H9 (cell line): Measurements from ENCODE around the gene DSC1. TPM values are rescaled to one million over a fixed set of nuclear protein-coding genes. Genes with fewer than 3 reads are reported as not detected.

Experiments
- DNase-seq: peaks from one replicate; pipeline ENCODE4 v3.0.0-alpha.2; 2017
- H2AFZ ChIP-seq: one replicate; pipeline ENCODE4 v1.6.1; 2013; ENCODE audit warnings: mild to moderate bottlenecking, low read length, control low read depth, moderate library complexity
- H2AK5ac ChIP-seq: 2 replicates; pipeline ENCODE4 v1.6.1; 2013; ENCODE audit warnings: low read length, control low read depth, mixed read lengths; ENCODE audit not compliant: insufficient read length
- H2BK120ac ChIP-seq: one replicate; pipeline ENCODE4 v1.6.1; 2013; ENCODE audit warnings: low read depth, mild to moderate bottlenecking, low read length, control low read depth, inconsistent platforms; ENCODE audit not compliant: poor library complexity, severe bottlenecking
- H2BK12ac ChIP-seq: 2 replicates; pipeline ENCODE4 v1.6.1; 2013; ENCODE audit warnings: low read length, control low read depth, mixed read lengths, low read depth; ENCODE audit not compliant: insufficient read length
- H2BK15ac ChIP-seq: 2 replicates; pipeline ENCODE4 v1.6.1; 2013; ENCODE audit warnings: low read depth, low read length, control low read depth
- H2BK20ac ChIP-seq: one replicate; pipeline ENCODE4 v1.6.1; 2013; ENCODE audit warnings: low read depth, mild to moderate bottlenecking, low read length, control low read depth, inconsistent platforms; ENCODE audit not compliant: poor library complexity, severe bottlenecking
- H2BK5ac ChIP-seq: 2 replicates; pipeline ENCODE4 v1.6.1; 2013; ENCODE audit warnings: low read length, control low read depth, mixed read lengths; ENCODE audit not compliant: insufficient read length
- H3K14ac ChIP-seq: 2 replicates; pipeline ENCODE4 v1.6.1; 2013; ENCODE audit warnings: low read length, control low read depth; ENCODE audit not compliant: insufficient read depth
- H3K18ac ChIP-seq: 2 replicates; pipeline ENCODE4 v1.6.1; 2013; ENCODE audit warnings: low read depth, mild to moderate bottlenecking, mixed read lengths, low read length, control low read depth; ENCODE audit not compliant: insufficient read length
- H3K23ac ChIP-seq: 2 replicates; pipeline ENCODE4 v1.6.1; 2013; ENCODE audit warnings: low read length, control low read depth, mixed read lengths, low read depth; ENCODE audit not compliant: insufficient read length
- H3K23me2 ChIP-seq: 2 replicates; pipeline ENCODE4 v1.6.1; 2013; ENCODE audit warnings: low read depth, mild to moderate bottlenecking, mixed read lengths, low read length, control low read depth; ENCODE audit not compliant: insufficient read length, poor library complexity, severe bottlenecking
- H3K27ac ChIP-seq: 2 replicates; pipeline ENCODE4 v1.5.1; 2013; ENCODE audit warnings: low read length, control low read depth, mixed read lengths, low read depth; ENCODE audit not compliant: insufficient read length
- H3K27me3 ChIP-seq: 2 replicates; pipeline ENCODE4 v1.6.1; 2013; ENCODE audit warnings: low read length, control low read depth, inconsistent platforms; ENCODE audit not compliant: insufficient read depth
- H3K4ac ChIP-seq: 2 replicates; pipeline ENCODE4 v1.6.1; 2013; ENCODE audit warnings: low read depth, mild to moderate bottlenecking, control low read depth, inconsistent platforms, low read length, moderate library complexity
- H3K4me1 ChIP-seq: 2 replicates; pipeline ENCODE4 v1.6.1; 2013; ENCODE audit warnings: low read length, control low read depth, inconsistent platforms; ENCODE audit not compliant: insufficient read depth
- H3K4me2 ChIP-seq: 2 replicates; pipeline ENCODE4 v1.6.1; 2013; ENCODE audit warnings: low read length, control low read depth, mixed read lengths; ENCODE audit not compliant: insufficient read length, insufficient read depth
- H3K56ac ChIP-seq: 2 replicates; pipeline ENCODE4 v1.6.1; 2013; ENCODE audit warnings: low read depth, mild to moderate bottlenecking, mixed read lengths, low read length, control low read depth; ENCODE audit not compliant: insufficient read length
- H3K79me1 ChIP-seq: 2 replicates; pipeline ENCODE4 v1.6.1; 2013; ENCODE audit warnings: low read depth, mild to moderate bottlenecking, moderate library complexity, low read length, control low read depth, inconsistent platforms; ENCODE audit not compliant: insufficient read depth, poor library complexity, severe bottlenecking
- H3K79me2 ChIP-seq: 2 replicates; pipeline ENCODE4 v1.6.1; 2013; ENCODE audit warnings: low read length, control low read depth, inconsistent platforms; ENCODE audit not compliant: insufficient read depth
- H3K9ac ChIP-seq: 2 replicates; pipeline ENCODE4 v1.6.1; 2013; ENCODE audit warnings: low read length, control low read depth, mixed read lengths; ENCODE audit not compliant: insufficient read length; ENCODE audit errors: extremely low read depth
- H3K9me3 ChIP-seq: one replicate; pipeline ENCODE4 v1.6.1; 2013; ENCODE audit warnings: low read depth, low read length, inconsistent platforms; ENCODE audit not compliant: control insufficient read depth
- H3T11ph ChIP-seq: one replicate; pipeline ENCODE4 v1.6.1; 2013; ENCODE audit warnings: mild to moderate bottlenecking, low read length, control low read depth, inconsistent platforms
- H4K20me1 ChIP-seq: one replicate; pipeline ENCODE4 v1.6.1; 2013; ENCODE audit not compliant: control insufficient read depth, insufficient read length, insufficient read depth
- H4K5ac ChIP-seq: 2 replicates; pipeline ENCODE4 v1.6.1; 2013; ENCODE audit warnings: low read depth, mild to moderate bottlenecking, mixed read lengths, low read length, control low read depth; ENCODE audit not compliant: insufficient read length
- H4K8ac ChIP-seq: replicated peaks from 2 replicates; pipeline ENCODE4 v1.6.1; 2013; ENCODE audit warnings: low read length, control low read depth, mixed read lengths, low read depth; ENCODE audit not compliant: insufficient read length
- H4K91ac ChIP-seq: 2 replicates; pipeline ENCODE4 v1.6.1; 2013; ENCODE audit warnings: low read depth, mild to moderate bottlenecking, moderate library complexity, mixed read lengths, low read length, control low read depth; ENCODE audit not compliant: insufficient read length
- H3K27ac Mint-ChIP-seq, 3 experiments: 2 replicates in 2 of 3; 3 replicates in 1 of 3; pipeline ENCODE4 v1.8.0; 2020 to 2021; ENCODE audit warnings: mixed read lengths in 3 of 3, mild to moderate bottlenecking in 1 of 3, moderate library complexity in 1 of 3
- H3K27me3 Mint-ChIP-seq: 2 replicates; pipeline ENCODE4 v1.8.0; 2021; ENCODE audit warnings: low read depth, mild to moderate bottlenecking, moderate library complexity, mixed read lengths
- H3K36me3 Mint-ChIP-seq, 3 experiments: 2 replicates in 2 of 3; 3 replicates in 1 of 3; pipeline ENCODE4 v1.8.0; 2020 to 2021; ENCODE audit warnings: low read depth in 3 of 3, mixed read lengths in 3 of 3; ENCODE audit not compliant: insufficient read depth in 1 of 3
- H3K4me1 Mint-ChIP-seq, 2 experiments: 2 replicates each; pipeline ENCODE4 v1.8.0; 2020; ENCODE audit warnings: mixed read lengths in 2 of 2
- H3K4me3 Mint-ChIP-seq, 2 experiments: 2 replicates in 1 of 2; 3 replicates in 1 of 2; pipeline ENCODE4 v1.8.0; 2020 to 2021; ENCODE audit warnings: mild to moderate bottlenecking in 2 of 2, mixed read lengths in 2 of 2, moderate library complexity in 1 of 2
- H3K9me3 Mint-ChIP-seq, 2 experiments: 2 replicates in 1 of 2; 3 replicates in 1 of 2; pipeline ENCODE4 v1.8.0; 2020; ENCODE audit warnings: mild to moderate bottlenecking in 2 of 2, mixed read lengths in 2 of 2, moderate library complexity in 1 of 2
- CTCF ChIP-seq: fragments of 200-600 bp; sonication (generic); conservative IDR thresholded peaks from 3 replicates; pipeline ENCODE4 v1.8.0; 2021; ENCODE audit warnings: antibody characterized with exemption, mild to moderate bottlenecking
- WGBS: extraction: QIAGEN DNeasy Blood & Tissue Kit; methylation state at CpG from one replicate; pipeline ENCODE4 v1.1.7; 2013; ENCODE audit warnings: missing lambda C conversion rate, low lambda C conversion rate, mixed read lengths; ENCODE audit not compliant: insufficient read length; ENCODE audit errors: extremely low coverage; 5-methylcytosine and 5-hydroxymethylcytosine counted together
- total RNA-seq: library from RNA; stranded (reverse); gene quantifications from 2 replicates; pipeline ENCODE4 v1.2.1, GENCODE V29; 2021

Gene DSC1
- total RNA-seq, 1 experiment from 2014 or later = not detected

GRCh38 chr18:31195063-31195462 is 32.4 kb upstream of the DSC1 start:
- Histone ChIP-seq H3K9ac (no peak overlapping the region), H3K4me1 (peaks cover 9% of the 10 kb centered on the region; the same call in 1 of the 2 replicates), H3K56ac (no peak overlapping the region), H2AK5ac (no peak overlapping the region), H3K4ac (no peak overlapping the region), H3K4me2 (no peak overlapping the region), H3K14ac (no peak overlapping the region), H3K23ac (no peak overlapping the region), H2BK15ac (no peak overlapping the region), H3T11ph (no peak overlapping the region), H2BK12ac (no peak overlapping the region), H2BK120ac (no peak overlapping the region), H3K27me3 (no peaks in the 10 kb centered on the region), H2AFZ (no peak overlapping the region), H4K8ac (no peak overlapping the region), H3K79me2 (no peaks in the 10 kb centered on the region), H3K79me1 (no peaks in the 10 kb centered on the region), H3K18ac (no peak overlapping the region), H4K5ac (no peak overlapping the region), H3K23me2 (no peaks in the 10 kb centered on the region), H2BK5ac (no peak overlapping the region), H2BK20ac (no peak overlapping the region), H4K20me1 (no peaks in the 10 kb centered on the region), H4K91ac (no peak overlapping the region), H3K9me3 (no peaks in the 10 kb centered on the region), H3K27ac (no peak overlapping the region)
- no peaks in the 10 kb centered on the region for H3K9me3 Mint-ChIP-seq
- H3K36me3 Mint-ChIP-seq = no peaks in the 10 kb centered on the region
- no peak for DNase-seq
- H3K4me1 Mint-ChIP-seq = peaks cover 21 to 24% of the 10 kb centered on the region in 2 experiments
- H3K4me3 Mint-ChIP-seq = no peak overlapping the region
- H3K27me3 Mint-ChIP-seq = no peaks in the 10 kb centered on the region
- no peak overlapping the region for H3K27ac Mint-ChIP-seq
- TF ChIP-seq CTCF = no peak
- no CpG with 5 or more reads among the region's 3 CpGs for WGBS
